GM18498 (cell line): Measurements from ENCODE around the gene ITGB2.

Source experiments
- ATAC-seq: cut with Tn5 transposase; IDR thresholded peaks from one replicate; pipeline ENCODE4 v1.9.1; 2021; ENCODE audit warnings: mild to moderate bottlenecking, moderate library complexity; ENCODE audit not compliant: unreplicated experiment

ITGB2 gene

GRCh38 chr21:44955798-44956175 is 35.1 kb upstream of the ITGB2 start:
- ATAC-seq: no peak

GRCh38 chr21:44955141-44955797 is 34.6 kb upstream of the ITGB2 start:
- ATAC-seq: no peak

- ATAC-seq: no peak
Measured at GRCh38 chr21:44954281-44954771, 33.6 kb upstream of the ITGB2 start.

- no peak for ATAC-seq
Measured at GRCh38 chr21:44953628-44954021, 32.9 kb upstream of the ITGB2 start.

GRCh38 chr21:44952929-44953627 is 32.4 kb upstream of the ITGB2 start:
- no peak for ATAC-seq

- ATAC-seq: no peak
Measured at GRCh38 chr21:44952116-44952928, 31.6 kb upstream of the ITGB2 start.

GRCh38 chr21:44951186-44951915 is 30.7 kb upstream of the ITGB2 start:
- ATAC-seq: no peak

- no peak for ATAC-seq
Measured at GRCh38 chr21:44950351-44950750, 29.7 kb upstream of the ITGB2 start.

GRCh38 chr21:44949779-44950198 is 29.1 kb upstream of the ITGB2 start:
- ATAC-seq: no peak

GRCh38 chr21:44949161-44949778 is 28.6 kb upstream of the ITGB2 start:
- no peak for ATAC-seq

- no peak for ATAC-seq
Measured at GRCh38 chr21:44948426-44949120, 27.9 kb upstream of the ITGB2 start.

GRCh38 chr21:44947930-44948331 is 27.2 kb upstream of the ITGB2 start:
- no peak for ATAC-seq

GRCh38 chr21:44947111-44947929 is 26.6 kb upstream of the ITGB2 start:
- no peak for ATAC-seq

- no peak for ATAC-seq
Measured at GRCh38 chr21:44946254-44947041, 25.7 kb upstream of the ITGB2 start.

- no peak for ATAC-seq
Measured at GRCh38 chr21:44944596-44944995, 23.9 kb upstream of the ITGB2 start.

- ATAC-seq: no peak
Measured at GRCh38 chr21:44943686-44944550, 23.2 kb upstream of the ITGB2 start.

- ATAC-seq: no peak
Measured at GRCh38 chr21:44943005-44943685, 22.4 kb upstream of the ITGB2 start.
